ENCODE data around the gene SMOC2. TPM values are rescaled to one million over a fixed set of nuclear protein-coding genes. Genes with fewer than 3 reads are reported as not detected.

Gene SMOC2
- total RNA-seq, 1 experiment from 2014 or later = 0.42 TPM

DNA sequence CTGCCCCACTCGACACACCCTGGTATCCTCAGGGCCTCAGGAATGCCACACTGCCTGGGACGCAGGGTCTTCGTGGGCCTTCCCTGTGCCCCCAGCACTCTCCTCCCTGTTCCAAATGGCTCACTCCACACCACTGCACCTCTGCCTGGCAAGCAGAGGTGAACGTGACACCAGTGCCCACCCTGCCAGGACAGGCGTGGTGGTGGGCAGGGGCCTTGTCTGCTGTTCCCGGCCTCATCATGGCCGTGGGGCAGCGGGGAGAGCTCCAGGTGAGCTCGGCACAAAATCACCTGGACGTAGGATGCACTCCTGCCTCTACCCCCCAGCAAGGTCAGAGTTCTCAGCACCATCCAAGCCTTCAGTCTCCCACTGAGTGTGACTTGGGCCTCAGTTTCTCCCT lies 202.4 kb downstream of the SMOC2 start:
- Histone ChIP-seq H3K79me2 (ENCODE audit: insufficient read depth, low read length) (no peaks in the 10 kb centered on the region), H3K27ac (ENCODE audit: low read depth, low read length) (no peak overlapping the region), H3K9me3 (ENCODE audit: control insufficient read depth in 1 of 2, insufficient read depth in 1 of 2, low read depth in 1 of 2, low read length in 2 of 2) (no peaks in the 10 kb centered on the region), H3K4me2 (ENCODE audit: low read length) (no peak overlapping the region), H3K4me1 (ENCODE audit: control insufficient read depth in 1 of 2, insufficient read depth in 2 of 2, low read length in 2 of 2) (peaks cover under 1 to 17% of the 10 kb centered on the region in 2 experiments; a peak in 3 of 4 replicates), H3K27me3 (ENCODE audit: insufficient read depth, low read length) (no peaks in the 10 kb centered on the region), H4K20me1 (ENCODE audit: insufficient read depth) (no peaks in the 10 kb centered on the region), H3K36me3 (ENCODE audit: control insufficient read depth in 1 of 2, insufficient read depth in 2 of 2, low read length in 2 of 2) (no peaks in the 10 kb centered on the region), H3K4me3 (replicated peaks in 1 of 2; ENCODE audit: low read depth in 1 of 2, low read length in 2 of 2) (no peak overlapping the region), H3K9ac (ENCODE audit: low read length) (no peak overlapping the region), H3K9me2 (ENCODE audit: insufficient read depth) (no peaks in the 10 kb centered on the region), H2AFZ (ENCODE audit: low read depth, low read length, poor library complexity, severe bottlenecking) (no peak overlapping the region)
- intact Hi-C loops (cut with micrococcal nuclease) = no loop called here
- POLR2A ChIA-PET = no interaction called here
- DNase-seq (ENCODE audit: low read depth, low spot score) = no peak
- TF ChIP-seq, protein P1, sequence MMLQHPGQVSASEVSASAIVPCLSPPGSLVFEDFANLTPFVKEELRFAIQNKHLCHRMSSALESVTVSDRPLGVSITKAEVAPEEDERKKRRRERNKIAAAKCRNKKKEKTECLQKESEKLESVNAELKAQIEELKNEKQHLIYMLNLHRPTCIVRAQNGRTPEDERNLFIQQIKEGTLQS (IDR thresholded peaks at IDR 0.05) = no peak
- TF ChIP-seq POLR2AphosphoS5 (IDR thresholded peaks at IDR 0.05; ENCODE audit: low read depth, low read length) = no peak
- no peak for TF ChIP-seq SP1 (IDR thresholded peaks at IDR 0.05; ENCODE audit: low read depth)
- no peak for TF ChIP-seq YY1 (IDR thresholded peaks at IDR 0.05; ENCODE audit: extremely low read depth, insufficient replicate concordance, low read depth, low read length)
- no peak for TF ChIP-seq ZNF274 (IDR thresholded peaks at IDR 0.05; ENCODE audit: low read depth, low read length)
- TF ChIP-seq CBX3 (IDR thresholded peaks at IDR 0.05; ENCODE audit: low read depth) = no peak
- TF ChIP-seq CEBPB (IDR thresholded peaks at IDR 0.05; ENCODE audit: low read depth) = no peak
- TF ChIP-seq ZFX (IDR thresholded peaks at IDR 0.05) = no peak
- no peak for TF ChIP-seq FOSL1 (IDR thresholded peaks at IDR 0.05; ENCODE audit: low read depth)
- TF ChIP-seq JUND (IDR thresholded peaks at IDR 0.05) = no peak
- TF ChIP-seq TCF7L2 (IDR thresholded peaks at IDR 0.05; ENCODE audit: borderline replicate concordance, extremely low read depth, insufficient read depth, insufficient read length) = no peak
- no peak for TF ChIP-seq EGR1 (IDR thresholded peaks at IDR 0.05; ENCODE audit: low read depth)
- TF ChIP-seq, protein P2, sequence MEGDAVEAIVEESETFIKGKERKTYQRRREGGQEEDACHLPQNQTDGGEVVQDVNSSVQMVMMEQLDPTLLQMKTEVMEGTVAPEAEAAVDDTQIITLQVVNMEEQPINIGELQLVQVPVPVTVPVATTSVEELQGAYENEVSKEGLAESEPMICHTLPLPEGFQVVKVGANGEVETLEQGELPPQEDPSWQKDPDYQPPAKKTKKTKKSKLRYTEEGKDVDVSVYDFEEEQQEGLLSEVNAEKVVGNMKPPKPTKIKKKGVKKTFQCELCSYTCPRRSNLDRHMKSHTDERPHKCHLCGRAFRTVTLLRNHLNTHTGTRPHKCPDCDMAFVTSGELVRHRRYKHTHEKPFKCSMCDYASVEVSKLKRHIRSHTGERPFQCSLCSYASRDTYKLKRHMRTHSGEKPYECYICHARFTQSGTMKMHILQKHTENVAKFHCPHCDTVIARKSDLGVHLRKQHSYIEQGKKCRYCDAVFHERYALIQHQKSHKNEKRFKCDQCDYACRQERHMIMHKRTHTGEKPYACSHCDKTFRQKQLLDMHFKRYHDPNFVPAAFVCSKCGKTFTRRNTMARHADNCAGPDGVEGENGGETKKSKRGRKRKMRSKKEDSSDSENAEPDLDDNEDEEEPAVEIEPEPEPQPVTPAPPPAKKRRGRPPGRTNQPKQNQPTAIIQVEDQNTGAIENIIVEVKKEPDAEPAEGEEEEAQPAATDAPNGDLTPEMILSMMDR (IDR thresholded peaks at IDR 0.05 in 2 of 3, conservative IDR thresholded peaks at IDR 0.05 in 1 of 3; ENCODE audit: borderline replicate concordance in 1 of 3, insufficient read depth in 1 of 3, low read depth in 2 of 3, low read length in 2 of 3) = no peak
- no peak for TF ChIP-seq SRF (IDR thresholded peaks at IDR 0.05; ENCODE audit: low read depth)
- TF ChIP-seq, protein P3, sequence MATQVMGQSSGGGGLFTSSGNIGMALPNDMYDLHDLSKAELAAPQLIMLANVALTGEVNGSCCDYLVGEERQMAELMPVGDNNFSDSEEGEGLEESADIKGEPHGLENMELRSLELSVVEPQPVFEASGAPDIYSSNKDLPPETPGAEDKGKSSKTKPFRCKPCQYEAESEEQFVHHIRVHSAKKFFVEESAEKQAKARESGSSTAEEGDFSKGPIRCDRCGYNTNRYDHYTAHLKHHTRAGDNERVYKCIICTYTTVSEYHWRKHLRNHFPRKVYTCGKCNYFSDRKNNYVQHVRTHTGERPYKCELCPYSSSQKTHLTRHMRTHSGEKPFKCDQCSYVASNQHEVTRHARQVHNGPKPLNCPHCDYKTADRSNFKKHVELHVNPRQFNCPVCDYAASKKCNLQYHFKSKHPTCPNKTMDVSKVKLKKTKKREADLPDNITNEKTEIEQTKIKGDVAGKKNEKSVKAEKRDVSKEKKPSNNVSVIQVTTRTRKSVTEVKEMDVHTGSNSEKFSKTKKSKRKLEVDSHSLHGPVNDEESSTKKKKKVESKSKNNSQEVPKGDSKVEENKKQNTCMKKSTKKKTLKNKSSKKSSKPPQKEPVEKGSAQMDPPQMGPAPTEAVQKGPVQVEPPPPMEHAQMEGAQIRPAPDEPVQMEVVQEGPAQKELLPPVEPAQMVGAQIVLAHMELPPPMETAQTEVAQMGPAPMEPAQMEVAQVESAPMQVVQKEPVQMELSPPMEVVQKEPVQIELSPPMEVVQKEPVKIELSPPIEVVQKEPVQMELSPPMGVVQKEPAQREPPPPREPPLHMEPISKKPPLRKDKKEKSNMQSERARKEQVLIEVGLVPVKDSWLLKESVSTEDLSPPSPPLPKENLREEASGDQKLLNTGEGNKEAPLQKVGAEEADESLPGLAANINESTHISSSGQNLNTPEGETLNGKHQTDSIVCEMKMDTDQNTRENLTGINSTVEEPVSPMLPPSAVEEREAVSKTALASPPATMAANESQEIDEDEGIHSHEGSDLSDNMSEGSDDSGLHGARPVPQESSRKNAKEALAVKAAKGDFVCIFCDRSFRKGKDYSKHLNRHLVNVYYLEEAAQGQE (IDR thresholded peaks at IDR 0.05; ENCODE audit: low read depth) = no peak
- TF ChIP-seq POLR2A (IDR thresholded peaks at IDR 0.05; ENCODE audit: borderline replicate concordance, extremely low read depth, insufficient read depth, insufficient read length) = no peak
- TF ChIP-seq EZH2phosphoT487 (IDR thresholded peaks at IDR 0.05; ENCODE audit: borderline replicate concordance) = no peak
- no TSS peak for BruUV-seq (replicated peaks)
- CTCF ChIA-PET = no interaction called here
- RAD21 ChIA-PET (ENCODE audit: low non-redundant PET in 1 of 2, low total read pairs in 2 of 2, uncharacterized antibody in 2 of 2, unreplicated experiment in 2 of 2) = no interaction called here
- no peak for ATAC-seq
